ENCODE measurements around the gene ESR2. TPM values are rescaled to one million over a fixed set of nuclear protein-coding genes. Genes with fewer than 3 reads are reported as not detected.
A peak's percentile ranks its signal among the peaks of the same experiment; 100 is the strongest.

ESR2 gene
- total RNA-seq, 1 donor: not detected

- Histone ChIP-seq H2AFZ (ENCODE audit: low read length) (no peak overlapping the region), H3K36me3 (ENCODE audit: insufficient read depth, low read length) (no peaks in the 10 kb centered on the region), H3K27me3 (ENCODE audit: insufficient read depth, low read length) (no peaks in the 10 kb centered on the region), H4K20me1 (ENCODE audit: insufficient read depth, low read length) (no peaks in the 10 kb centered on the region), H3K79me2 (ENCODE audit: insufficient read depth, low read length) (no peaks in the 10 kb centered on the region), H3K9me3 (ENCODE audit: low read depth, low read length) (no peaks in the 10 kb centered on the region), H3K27ac (ENCODE audit: low read depth, low read length) (no peak overlapping the region), H3K4me1 (ENCODE audit: insufficient read depth, low read length) (no peaks in the 10 kb centered on the region), H3K4me3 (ENCODE audit: insufficient read depth, low read length) (no peak overlapping the region), H3K4me2 (ENCODE audit: insufficient read depth, low read length) (no peak overlapping the region)
- TF ChIP-seq, protein P1, sequence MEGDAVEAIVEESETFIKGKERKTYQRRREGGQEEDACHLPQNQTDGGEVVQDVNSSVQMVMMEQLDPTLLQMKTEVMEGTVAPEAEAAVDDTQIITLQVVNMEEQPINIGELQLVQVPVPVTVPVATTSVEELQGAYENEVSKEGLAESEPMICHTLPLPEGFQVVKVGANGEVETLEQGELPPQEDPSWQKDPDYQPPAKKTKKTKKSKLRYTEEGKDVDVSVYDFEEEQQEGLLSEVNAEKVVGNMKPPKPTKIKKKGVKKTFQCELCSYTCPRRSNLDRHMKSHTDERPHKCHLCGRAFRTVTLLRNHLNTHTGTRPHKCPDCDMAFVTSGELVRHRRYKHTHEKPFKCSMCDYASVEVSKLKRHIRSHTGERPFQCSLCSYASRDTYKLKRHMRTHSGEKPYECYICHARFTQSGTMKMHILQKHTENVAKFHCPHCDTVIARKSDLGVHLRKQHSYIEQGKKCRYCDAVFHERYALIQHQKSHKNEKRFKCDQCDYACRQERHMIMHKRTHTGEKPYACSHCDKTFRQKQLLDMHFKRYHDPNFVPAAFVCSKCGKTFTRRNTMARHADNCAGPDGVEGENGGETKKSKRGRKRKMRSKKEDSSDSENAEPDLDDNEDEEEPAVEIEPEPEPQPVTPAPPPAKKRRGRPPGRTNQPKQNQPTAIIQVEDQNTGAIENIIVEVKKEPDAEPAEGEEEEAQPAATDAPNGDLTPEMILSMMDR (IDR thresholded peaks at IDR 0.05; ENCODE audit: extremely low read depth, low read depth, low read length): no peak
- DNase-seq (ENCODE audit: insufficient read length, low spot score, missing footprints): no peak
Measured at GRCh38 chr14:64081174-64081746, 212.9 kb downstream of the ESR2 start.

DNA sequence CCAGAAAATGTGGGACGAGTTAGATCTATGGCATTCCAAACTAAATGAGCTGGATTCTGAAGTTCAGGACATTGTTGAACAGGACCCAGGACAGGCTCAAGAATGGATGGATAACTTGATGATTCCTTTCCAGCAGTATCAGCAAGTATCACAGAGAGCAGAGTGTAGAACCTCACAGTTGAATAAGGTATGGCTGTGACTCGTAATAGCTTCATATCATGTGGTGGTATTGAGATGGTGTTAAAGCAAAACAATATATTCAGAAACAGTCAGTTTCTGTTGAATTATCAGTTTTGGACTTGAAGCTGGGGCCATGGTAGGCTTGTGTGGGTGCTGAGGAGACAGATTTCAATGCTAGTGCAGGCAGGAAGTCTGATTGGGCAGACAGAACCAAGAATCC, 213.7 kb downstream of the ESR2 start:
- Histone ChIP-seq H3K79me2 (ENCODE audit: insufficient read depth, low read length) (no peaks in the 10 kb centered on the region), H3K4me3 (ENCODE audit: insufficient read depth, low read length) (no peak overlapping the region), H3K27me3 (ENCODE audit: insufficient read depth, low read length) (no peaks in the 10 kb centered on the region), H3K27ac (ENCODE audit: low read depth, low read length) (no peak overlapping the region), H4K20me1 (ENCODE audit: insufficient read depth, low read length) (no peaks in the 10 kb centered on the region), H3K9me3 (ENCODE audit: low read depth, low read length) (no peaks in the 10 kb centered on the region), H3K4me1 (ENCODE audit: insufficient read depth, low read length) (no peaks in the 10 kb centered on the region), H3K4me2 (ENCODE audit: insufficient read depth, low read length) (no peak overlapping the region), H2AFZ (ENCODE audit: low read length) (no peak overlapping the region), H3K36me3 (ENCODE audit: insufficient read depth, low read length) (no peaks in the 10 kb centered on the region)
- no peak for DNase-seq (ENCODE audit: insufficient read length, low spot score, missing footprints)
- TF ChIP-seq, protein P1 (IDR thresholded peaks at IDR 0.05; ENCODE audit: extremely low read depth, low read depth, low read length): no peak

- no peak for DNase-seq (ENCODE audit: insufficient read length, low spot score, missing footprints)
- Histone ChIP-seq H3K4me2 (ENCODE audit: insufficient read depth, low read length) (no peak overlapping the region), H4K20me1 (ENCODE audit: insufficient read depth, low read length) (no peaks in the 10 kb centered on the region), H3K4me3 (ENCODE audit: insufficient read depth, low read length) (no peak overlapping the region), H3K27ac (ENCODE audit: low read depth, low read length) (no peak overlapping the region), H2AFZ (ENCODE audit: low read length) (no peak overlapping the region), H3K36me3 (ENCODE audit: insufficient read depth, low read length) (no peaks in the 10 kb centered on the region), H3K9me3 (ENCODE audit: low read depth, low read length) (no peaks in the 10 kb centered on the region), H3K4me1 (ENCODE audit: insufficient read depth, low read length) (peaks cover 8% of the 10 kb centered on the region), H3K27me3 (ENCODE audit: insufficient read depth, low read length) (no peaks in the 10 kb centered on the region), H3K79me2 (ENCODE audit: insufficient read depth, low read length) (no peaks in the 10 kb centered on the region)
- TF ChIP-seq, protein P1 (IDR thresholded peaks at IDR 0.05; ENCODE audit: extremely low read depth, low read depth, low read length): no peak
Measured at GRCh38 chr14:64075613-64076005, 218.6 kb downstream of the ESR2 start.

- Histone ChIP-seq H3K4me3 (ENCODE audit: insufficient read depth, low read length) (no peak overlapping the region), H3K27ac (ENCODE audit: low read depth, low read length) (no peak overlapping the region), H3K27me3 (ENCODE audit: insufficient read depth, low read length) (no peaks in the 10 kb centered on the region), H3K4me1 (ENCODE audit: insufficient read depth, low read length) (peaks cover 8% of the 10 kb centered on the region), H3K36me3 (ENCODE audit: insufficient read depth, low read length) (no peaks in the 10 kb centered on the region), H2AFZ (ENCODE audit: low read length) (no peak overlapping the region), H4K20me1 (ENCODE audit: insufficient read depth, low read length) (no peaks in the 10 kb centered on the region), H3K9me3 (ENCODE audit: low read depth, low read length) (no peaks in the 10 kb centered on the region), H3K4me2 (ENCODE audit: insufficient read depth, low read length) (no peak overlapping the region), H3K79me2 (ENCODE audit: insufficient read depth, low read length) (no peaks in the 10 kb centered on the region)
- TF ChIP-seq, protein P1 (IDR thresholded peaks at IDR 0.05; ENCODE audit: extremely low read depth, low read depth, low read length): no peak
- DNase-seq (ENCODE audit: insufficient read length, low spot score, missing footprints): peak; percentile 77
Measured at GRCh38 chr14:64074961-64075612, 219.1 kb downstream of the ESR2 start.

Data from osteoblast (primary cell).